SK-N-SH treated with all-trans-retinoic acid at 6 μM for 48 hours (cell line): ENCODE data around the gene SAFB2.

ENCODE experiments used
- ATAC-seq: fragments of 200-7000 bp; cut with Tn5 transposase; 3 replicates; pipeline ENCODE4 v1.9.1; 2020; ENCODE audit warnings: mild to moderate bottlenecking, moderate library complexity
- ARNTL ChIP-seq: fragments of 450-650 bp; formaldehyde crosslinking; IDR thresholded peaks from 2 replicates; pipeline ENCODE4 v1.5.0; 2020; ENCODE audit warnings: low read depth, mild to moderate bottlenecking, moderate library complexity, borderline replicate concordance
- BACH2 ChIP-seq: fragments of 250-450 bp; sonication (Bioruptor Pico); IDR thresholded peaks from 2 replicates; pipeline ENCODE4 v1.9.0; 2021; ENCODE audit warnings: mild to moderate bottlenecking, borderline replicate concordance
- CSDC2 ChIP-seq: fragments of 250-450 bp; sonication (Bioruptor Pico); IDR thresholded peaks from 2 replicates; pipeline ENCODE4 v1.5.0; 2020; ENCODE audit warnings: mild to moderate bottlenecking, moderate library complexity
- ESRRG ChIP-seq: fragments of 250-450 bp; sonication (Bioruptor Pico); IDR thresholded peaks from 2 replicates; pipeline ENCODE4 v1.6.1; 2021; ENCODE audit warnings: mild to moderate bottlenecking
- GLIS3 ChIP-seq: fragments of 250-450 bp; sonication (Bioruptor Pico); IDR thresholded peaks from 2 replicates; pipeline ENCODE4 v1.5.0; 2020; ENCODE audit warnings: mild to moderate bottlenecking, moderate library complexity
- ISL1 ChIP-seq: fragments of 250-450 bp; sonication (Bioruptor Pico); IDR thresholded peaks from 2 replicates; pipeline ENCODE4 v2.1.2; 2022; ENCODE audit warnings: mild to moderate bottlenecking, moderate library complexity
- OSR1 ChIP-seq: fragments of 250-450 bp; sonication (Bioruptor Pico); IDR thresholded peaks from 2 replicates; pipeline ENCODE4 v1.8.0; 2022; ENCODE audit warnings: moderate library complexity, mild to moderate bottlenecking, inconsistent platforms
- PATZ1 ChIP-seq: fragments of 250-450 bp; sonication (Bioruptor Pico); IDR thresholded peaks from 2 replicates; pipeline ENCODE4 v1.8.0; 2020; ENCODE audit warnings: mild to moderate bottlenecking, moderate library complexity, borderline replicate concordance
- POU6F1 ChIP-seq: fragments of 250-450 bp; sonication (Bioruptor Pico); IDR thresholded peaks from 2 replicates; pipeline ENCODE4 v1.8.0; 2021; ENCODE audit warnings: low read depth, mild to moderate bottlenecking, moderate library complexity, borderline replicate concordance
- PPARA ChIP-seq: fragments of 250-450 bp; sonication (Bioruptor Pico); IDR thresholded peaks from 2 replicates; pipeline ENCODE4 v1.5.0; 2020; ENCODE audit warnings: mild to moderate bottlenecking, borderline replicate concordance
- RARB ChIP-seq: fragments of 250-450 bp; sonication (Bioruptor Pico); IDR thresholded peaks from 2 replicates; pipeline ENCODE4 v1.8.0; 2021; ENCODE audit warnings: mild to moderate bottlenecking, moderate library complexity
- SNAI2 ChIP-seq: fragments of 250-450 bp; sonication (Bioruptor Pico); IDR thresholded peaks from 2 replicates; pipeline ENCODE4 v1.5.0; 2020; ENCODE audit warnings: mild to moderate bottlenecking, moderate library complexity
- TOX ChIP-seq: fragments of 250-450 bp; sonication (Bioruptor Pico); IDR thresholded peaks from 2 replicates; pipeline ENCODE4 v1.8.0; 2021; ENCODE audit warnings: mild to moderate bottlenecking, moderate library complexity, borderline replicate concordance
- ZC3H10 ChIP-seq: fragments of 250-450 bp; sonication (Bioruptor Pico); IDR thresholded peaks from 2 replicates; pipeline ENCODE4 v1.5.1; 2021; ENCODE audit warnings: mild to moderate bottlenecking, moderate library complexity
- ZFP3 ChIP-seq: fragments of 250-450 bp; sonication (Bioruptor Pico); IDR thresholded peaks from 2 replicates; pipeline ENCODE4 v1.5.0; 2020; ENCODE audit warnings: mild to moderate bottlenecking, moderate library complexity
- ZFP30 ChIP-seq: fragments of 450-650 bp; formaldehyde crosslinking; IDR thresholded peaks from 2 replicates; pipeline ENCODE4 v1.5.0; 2022; ENCODE audit warnings: mild to moderate bottlenecking, moderate library complexity
- ZNF565 ChIP-seq: fragments of 450-650 bp; formaldehyde crosslinking; conservative IDR thresholded peaks from 2 replicates; pipeline ENCODE4 v1.5.0; 2020; ENCODE audit warnings: low read depth, mild to moderate bottlenecking, moderate library complexity
- ZNF70 ChIP-seq: fragments of 450-650 bp; formaldehyde crosslinking; IDR thresholded peaks from 2 replicates; pipeline ENCODE4 v1.5.0; 2020; ENCODE audit warnings: mild to moderate bottlenecking, moderate library complexity
- ZNF8 ChIP-seq: fragments of 450-650 bp; formaldehyde crosslinking; IDR thresholded peaks from 2 replicates; pipeline ENCODE4 v1.5.0; 2020; ENCODE audit warnings: mild to moderate bottlenecking, moderate library complexity
- TF ChIP-seq, protein P1 (sequence below): fragments of 250-450 bp; sonication (Bioruptor Pico); IDR thresholded peaks from 2 replicates; pipeline ENCODE4 v1.5.0; 2020; ENCODE audit warnings: mild to moderate bottlenecking, moderate library complexity
- TF ChIP-seq, protein P2 (sequence below): fragments of 250-450 bp; sonication (Bioruptor Pico); IDR thresholded peaks from 2 replicates; pipeline ENCODE4 v1.5.1; 2020; ENCODE audit warnings: low read depth, mild to moderate bottlenecking, moderate library complexity

The SAFB2 gene

DNA sequence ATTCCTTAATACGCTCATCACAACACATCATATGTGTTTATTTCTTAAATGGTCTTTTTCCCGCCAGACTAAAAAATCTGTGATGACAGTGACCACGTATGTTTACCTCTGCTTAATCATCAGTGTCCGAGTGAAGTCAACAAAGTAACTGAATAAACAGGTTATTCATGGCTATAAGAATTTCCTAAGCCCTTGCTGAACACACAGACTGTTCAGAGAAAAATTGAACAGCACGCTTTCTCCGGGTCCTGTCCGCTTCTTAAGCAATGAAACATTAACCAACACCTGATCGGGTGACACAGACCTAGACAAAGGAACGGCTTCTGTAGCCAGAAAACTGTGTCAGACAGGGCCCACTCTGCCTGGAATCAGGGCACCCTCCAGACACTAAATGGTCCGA lies 14.3 kb downstream of the SAFB2 start:
- no peak for ATAC-seq
- TF ChIP-seq ESRRG (CRISPR knock-in tag) (no peak), ISL1 (CRISPR knock-in tag) (no peak), SNAI2 (CRISPR knock-in tag) (no peak), TOX (no peak), CSDC2 (CRISPR knock-in tag) (no peak), ZNF8 (CRISPR knock-in tag) (no peak)
- TF ChIP-seq, protein P1, sequence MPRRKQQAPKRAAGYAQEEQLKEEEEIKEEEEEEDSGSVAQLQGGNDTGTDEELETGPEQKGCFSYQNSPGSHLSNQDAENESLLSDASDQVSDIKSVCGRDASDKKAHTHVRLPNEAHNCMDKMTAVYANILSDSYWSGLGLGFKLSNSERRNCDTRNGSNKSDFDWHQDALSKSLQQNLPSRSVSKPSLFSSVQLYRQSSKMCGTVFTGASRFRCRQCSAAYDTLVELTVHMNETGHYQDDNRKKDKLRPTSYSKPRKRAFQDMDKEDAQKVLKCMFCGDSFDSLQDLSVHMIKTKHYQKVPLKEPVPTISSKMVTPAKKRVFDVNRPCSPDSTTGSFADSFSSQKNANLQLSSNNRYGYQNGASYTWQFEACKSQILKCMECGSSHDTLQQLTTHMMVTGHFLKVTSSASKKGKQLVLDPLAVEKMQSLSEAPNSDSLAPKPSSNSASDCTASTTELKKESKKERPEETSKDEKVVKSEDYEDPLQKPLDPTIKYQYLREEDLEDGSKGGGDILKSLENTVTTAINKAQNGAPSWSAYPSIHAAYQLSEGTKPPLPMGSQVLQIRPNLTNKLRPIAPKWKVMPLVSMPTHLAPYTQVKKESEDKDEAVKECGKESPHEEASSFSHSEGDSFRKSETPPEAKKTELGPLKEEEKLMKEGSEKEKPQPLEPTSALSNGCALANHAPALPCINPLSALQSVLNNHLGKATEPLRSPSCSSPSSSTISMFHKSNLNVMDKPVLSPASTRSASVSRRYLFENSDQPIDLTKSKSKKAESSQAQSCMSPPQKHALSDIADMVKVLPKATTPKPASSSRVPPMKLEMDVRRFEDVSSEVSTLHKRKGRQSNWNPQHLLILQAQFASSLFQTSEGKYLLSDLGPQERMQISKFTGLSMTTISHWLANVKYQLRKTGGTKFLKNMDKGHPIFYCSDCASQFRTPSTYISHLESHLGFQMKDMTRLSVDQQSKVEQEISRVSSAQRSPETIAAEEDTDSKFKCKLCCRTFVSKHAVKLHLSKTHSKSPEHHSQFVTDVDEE (CRISPR knock-in tag), result no peak
- TF ChIP-seq, protein P2, sequence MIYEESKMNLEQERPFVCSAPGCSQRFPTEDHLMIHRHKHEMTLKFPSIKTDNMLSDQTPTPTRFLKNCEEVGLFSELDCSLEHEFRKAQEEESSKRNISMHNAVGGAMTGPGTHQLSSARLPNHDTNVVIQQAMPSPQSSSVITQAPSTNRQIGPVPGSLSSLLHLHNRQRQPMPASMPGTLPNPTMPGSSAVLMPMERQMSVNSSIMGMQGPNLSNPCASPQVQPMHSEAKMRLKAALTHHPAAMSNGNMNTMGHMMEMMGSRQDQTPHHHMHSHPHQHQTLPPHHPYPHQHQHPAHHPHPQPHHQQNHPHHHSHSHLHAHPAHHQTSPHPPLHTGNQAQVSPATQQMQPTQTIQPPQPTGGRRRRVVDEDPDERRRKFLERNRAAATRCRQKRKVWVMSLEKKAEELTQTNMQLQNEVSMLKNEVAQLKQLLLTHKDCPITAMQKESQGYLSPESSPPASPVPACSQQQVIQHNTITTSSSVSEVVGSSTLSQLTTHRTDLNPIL (CRISPR knock-in tag), result no peak

- TF ChIP-seq SNAI2 (CRISPR knock-in tag), result no peak
- no peak for TF ChIP-seq ZC3H10 (CRISPR knock-in tag)
- TF ChIP-seq GLIS3, result no peak
- TF ChIP-seq ZFP30, result no peak
- TF ChIP-seq, all 23 proteins: peak for 0
- no peak for ATAC-seq
Observed at GRCh38 chr19:5607318-5608275, 15.0 kb downstream of the SAFB2 start.

DNA sequence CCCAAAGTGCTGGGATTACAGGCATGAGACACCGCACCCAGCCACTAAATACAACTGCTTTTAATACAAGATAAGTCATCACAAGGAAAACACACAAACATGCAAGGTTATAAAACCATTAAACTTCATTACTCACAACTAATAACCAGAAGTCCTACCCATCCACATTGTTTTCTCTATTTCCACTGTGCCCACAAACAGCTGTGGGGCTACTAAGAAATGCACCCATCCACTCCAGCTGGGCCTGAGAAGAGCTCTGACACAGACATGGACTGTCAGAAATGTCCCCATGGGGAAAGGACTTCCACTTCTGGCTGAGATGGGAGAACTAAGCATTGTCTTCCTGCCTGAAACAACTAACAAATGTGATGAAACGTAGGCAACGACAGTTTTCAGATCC lies 17.2 kb downstream of the SAFB2 start:
- no peak for ATAC-seq
- TF ChIP-seq GLIS3 (no peak), BACH2 (CRISPR knock-in tag) (no peak), ZFP3 (CRISPR knock-in tag) (no peak), TOX (no peak), ESRRG (CRISPR knock-in tag) (no peak), ZNF565 (CRISPR knock-in tag) (no peak)
- TF ChIP-seq, protein P1 (CRISPR knock-in tag), result no peak

GRCh38 chr19:5603626-5604025 lies 18.9 kb downstream of the SAFB2 start:
- no peak for ATAC-seq
- TF ChIP-seq CSDC2 (CRISPR knock-in tag) (no peak), ZNF565 (CRISPR knock-in tag) (no peak), BACH2 (CRISPR knock-in tag) (no peak), POU6F1 (CRISPR knock-in tag) (no peak), PPARA (CRISPR knock-in tag) (no peak), RARB (CRISPR knock-in tag) (no peak), ESRRG (CRISPR knock-in tag) (no peak), GLIS3 (no peak), ZNF8 (CRISPR knock-in tag) (no peak), OSR1 (CRISPR knock-in tag) (no peak), TOX (no peak), ARNTL (no peak), ZNF70 (no peak), PATZ1 (CRISPR knock-in tag) (no peak), SNAI2 (CRISPR knock-in tag) (no peak), ISL1 (CRISPR knock-in tag) (no peak)
- TF ChIP-seq, protein P1 (CRISPR knock-in tag), result no peak
- TF ChIP-seq, all 23 proteins: peak for 0
